Epithelial cell of proximal tubule (primary cell): ENCODE measurements around the gene MBLAC1. TPM values are rescaled to one million over a fixed set of nuclear protein-coding genes. Genes with fewer than 3 reads are reported as not detected.

Experiments
- DNase-seq: peaks from one replicate; pipeline ENCODE4 v3.0.0-alpha.2; 2011; ENCODE audit warnings: low read depth
- H3K4me3 ChIP-seq: 2 replicates; pipeline ENCODE4 v1.5.1; 2011; ENCODE audit warnings: low read depth, mild to moderate bottlenecking, low read length
- CTCF ChIP-seq: conservative IDR thresholded peaks from 2 replicates; pipeline ENCODE4 v1.5.1; 2012; ENCODE audit warnings: low read depth, mild to moderate bottlenecking, low read length
- total RNA-seq: library from RNA; depleted of rRNA; stranded (reverse); fragments of >200 nt; gene quantifications from 2 replicates; pipeline ENCODE4 v1.2.3, GENCODE V29; 2015

Gene MBLAC1
- total RNA-seq, 1 donor from 2014 or later, result 2.6 TPM

GRCh38 chr7:100099452-100099851 lies 27.3 kb upstream of the MBLAC1 start:
- no peak for DNase-seq
- H3K4me3 ChIP-seq, result peak overlapping the region; percentile 74
- TF ChIP-seq CTCF, result no peak

- peak; percentile 80 for DNase-seq
- peak overlapping the region; percentile 74 for H3K4me3 ChIP-seq
- no peak for TF ChIP-seq CTCF
Observed at GRCh38 chr7:100100420-100101015, 26.2 kb upstream of the MBLAC1 start.

GRCh38 chr7:100101016-100101862 lies 25.5 kb upstream of the MBLAC1 start, which contains the start of the genes AP4M1 and MCM7:
Gene AP4M1 (plus strand): TSS chr7:100101643. CDS start chr7:100101715, 72 bp downstream.
Gene MCM7 (minus strand): TSS chr7:100101397. CDS start chr7:100101294, 103 bp downstream.
- H3K4me3 ChIP-seq, result peak within 1 kb of the TSS; percentile 74
- DNase-seq, result peak; percentile 69
- TF ChIP-seq CTCF, result no peak

- H3K4me3 ChIP-seq, result peak overlapping the region; percentile 74
- DNase-seq, result no peak
- TF ChIP-seq CTCF, result no peak
Observed at GRCh38 chr7:100102950-100103840, 23.6 kb upstream of the MBLAC1 start.

- DNase-seq, result no peak
- no peak for TF ChIP-seq CTCF
- no peak overlapping the region for H3K4me3 ChIP-seq
Observed at GRCh38 chr7:100105534-100105933, 21.2 kb upstream of the MBLAC1 start.

GRCh38 chr7:100106633-100107032 lies 20.1 kb upstream of the MBLAC1 start:
- no peak for DNase-seq
- no peak for TF ChIP-seq CTCF

More at GRCh38 chr7:100106633-100107032, 20.1 kb upstream of the MBLAC1 start:
- H3K4me3 ChIP-seq, result no peak overlapping the region
